RPMI8226 (cell line): ENCODE results near the gene POU2F3.

ENCODE experiments used
- DNase-seq: peaks from one replicate; pipeline ENCODE4 v3.0.0-alpha.2; 2015

Gene POU2F3

GRCh38 chr11:120239713-120240640, at the start of gene POU2F3:
Gene POU2F3 (plus strand): TSS chr11:120240140. CDS start chr11:120240344, 204 bp downstream.
- DNase-seq, result no peak

GRCh38 chr11:120191058-120191457, 48.9 kb upstream of the POU2F3 start:
- no peak for DNase-seq

- DNase-seq, result no peak
These were observed 46.9 kb upstream of the POU2F3 start for GRCh38 chr11:120192831-120193625.

- DNase-seq, result no peak
These were observed 45.8 kb upstream of the POU2F3 start for GRCh38 chr11:120194166-120194565.

GRCh38 chr11:120195601-120196320, 44.2 kb upstream of the POU2F3 start:
- DNase-seq, result no peak

- no peak for DNase-seq
These were observed 43.1 kb upstream of the POU2F3 start for GRCh38 chr11:120196826-120197225.

- DNase-seq, result no peak
These were observed 42.6 kb upstream of the POU2F3 start for GRCh38 chr11:120197251-120197891.

- no peak for DNase-seq
These were observed 42.0 kb upstream of the POU2F3 start for GRCh38 chr11:120197977-120198376.

- DNase-seq, result no peak
These were observed 41.5 kb upstream of the POU2F3 start for GRCh38 chr11:120198403-120198786.

- DNase-seq, result no peak
These were observed 41.0 kb upstream of the POU2F3 start for GRCh38 chr11:120198787-120199469.

- DNase-seq, result no peak
These were observed 40.3 kb upstream of the POU2F3 start for GRCh38 chr11:120199613-120200012.

GRCh38 chr11:120200677-120201076, 39.3 kb upstream of the POU2F3 start:
- no peak for DNase-seq

- DNase-seq, result no peak
These were observed 38.3 kb upstream of the POU2F3 start for GRCh38 chr11:120201653-120202052.

GRCh38 chr11:120203626-120204025, 36.3 kb upstream of the POU2F3 start:
- no peak for DNase-seq

- DNase-seq, result no peak
These were observed 34.3 kb upstream of the POU2F3 start for GRCh38 chr11:120205596-120206161.

GRCh38 chr11:120207512-120207911, 32.4 kb upstream of the POU2F3 start:
- no peak for DNase-seq

- DNase-seq, result no peak
These were observed 31.9 kb upstream of the POU2F3 start for GRCh38 chr11:120208001-120208441.

- DNase-seq, result no peak
These were observed 31.2 kb upstream of the POU2F3 start for GRCh38 chr11:120208777-120209176.

GRCh38 chr11:120209746-120210625, 30.0 kb upstream of the POU2F3 start:
- DNase-seq, result no peak
